Stomach (tissue), 4 donors: ENCODE measurements around the gene NRP2.

Experiments
- CTCF ChIP-seq, 7 experiments: fragments of 450-650 bp in 4 of 7; fragments of 200-600 bp in 3 of 7; sonication (generic) in 3 of 7; IDR thresholded peaks; one replicate each; pipeline ENCODE4 v1.5.1; 2016 to 2019; ENCODE audit warnings: antibody characterized with exemption in 7 of 7, control low read depth in 2 of 7, mild to moderate bottlenecking in 1 of 7
- EP300 ChIP-seq: sonication (generic); formaldehyde crosslinking; IDR thresholded peaks from one replicate; pipeline ENCODE4 v1.6.1; 2017; ENCODE audit warnings: antibody characterized with exemption
- POLR2A ChIP-seq, 4 donors: fragments of 450-650 bp; IDR thresholded peaks; one replicate each; pipeline ENCODE4 v1.6.1; 2016; ENCODE audit warnings: antibody characterized with exemption in 4 of 4, control low read depth in 2 of 4, mild to moderate bottlenecking in 1 of 4, moderate library complexity in 1 of 4
- POLR2AphosphoS5 ChIP-seq, 3 donors: sonication (generic); formaldehyde crosslinking; IDR thresholded peaks; one replicate each; pipeline ENCODE4 v1.6.1; 2016; ENCODE audit warnings: antibody characterized with exemption in 3 of 3

GRCh38 chr2:205725059-205725458 lies 42.8 kb downstream of the NRP2 start:
- TF ChIP-seq CTCF (IDR thresholded peaks at IDR 0.05): no peak
- no peak for TF ChIP-seq POLR2A (IDR thresholded peaks at IDR 0.05)
- TF ChIP-seq EP300: no peak
- TF ChIP-seq POLR2AphosphoS5 (IDR thresholded peaks at IDR 0.05): no peak
